HG03558 (cell line): ENCODE data around the gene AP1AR.
"Not testable (repeated sequence)": the region's sequence is repeated elsewhere in the genome, so short reads cannot be mapped to it uniquely, and the experiment has no call there.

Source experiments
- ATAC-seq: cut with Tn5 transposase; IDR thresholded peaks from one replicate; pipeline ENCODE4 v1.9.1; 2021; ENCODE audit warnings: moderate number of reproducible peaks; ENCODE audit not compliant: unreplicated experiment; ENCODE audit errors: extremely low read depth

AP1AR gene

DNA sequence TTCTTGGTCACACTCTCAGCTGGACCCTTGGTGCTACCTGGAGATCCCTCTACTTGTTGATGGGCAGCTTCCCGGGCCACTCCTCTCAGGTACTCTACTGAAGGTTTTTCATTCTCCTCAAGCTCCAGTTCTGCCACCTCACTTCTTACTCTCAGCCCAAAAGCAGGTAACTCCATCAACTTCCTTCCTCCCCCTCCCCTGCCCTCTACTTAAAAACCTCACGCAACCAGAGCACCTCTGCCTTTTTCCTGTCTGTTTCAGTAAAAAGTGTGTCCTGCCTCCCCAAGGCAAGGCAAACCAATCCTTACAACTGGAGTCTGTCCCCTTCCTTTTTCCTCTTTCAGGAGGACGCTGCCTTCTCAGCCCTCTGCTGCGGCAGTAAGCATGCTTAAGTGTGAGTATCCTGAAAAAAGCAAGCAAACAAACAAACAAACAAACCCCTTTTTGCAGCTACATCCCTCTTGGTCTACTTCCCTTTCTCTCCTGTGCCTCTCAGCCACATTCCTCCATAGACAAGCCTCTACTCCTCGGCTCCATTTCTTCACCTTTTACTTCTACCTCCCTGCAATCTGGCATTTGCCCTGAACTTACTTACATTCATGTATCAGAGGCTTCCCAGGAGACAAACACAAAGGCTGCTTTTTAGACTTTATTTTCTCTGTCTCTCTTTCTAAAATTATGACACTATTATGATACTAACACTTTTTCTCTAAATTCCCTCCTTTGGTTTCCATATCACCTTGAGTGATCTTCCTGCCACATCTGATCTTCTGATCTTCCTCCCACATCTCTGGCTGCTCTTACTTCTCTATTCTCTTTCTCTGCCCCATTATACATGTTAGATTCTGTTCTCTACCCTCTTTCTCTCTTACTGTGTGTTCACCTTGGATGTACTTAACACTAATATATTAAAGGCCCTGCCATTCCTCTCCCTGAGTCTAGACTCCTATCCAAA is 71.0 kb downstream of the AP1AR start:
- no peak for ATAC-seq

DNA sequence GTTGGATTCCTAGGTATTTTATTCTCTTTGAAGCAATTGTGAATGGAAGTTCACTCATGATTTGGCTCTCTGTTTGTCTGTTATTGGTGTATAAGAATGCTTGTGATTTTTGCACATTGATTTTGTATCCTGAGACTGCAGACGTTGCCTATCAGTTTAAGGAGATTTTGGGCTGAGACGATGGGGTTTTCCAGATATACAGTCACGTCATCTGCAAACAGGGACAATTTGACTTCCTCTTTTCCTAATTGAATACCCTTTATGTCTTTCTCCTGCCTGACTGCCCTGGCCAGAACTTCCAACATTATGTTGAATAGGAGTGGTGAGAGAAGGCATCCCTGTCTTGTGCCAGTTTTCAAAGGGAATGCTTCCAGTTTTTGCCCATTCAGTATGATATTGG is 73.9 kb downstream of the AP1AR start:
- not testable (repeated sequence) for ATAC-seq

DNA sequence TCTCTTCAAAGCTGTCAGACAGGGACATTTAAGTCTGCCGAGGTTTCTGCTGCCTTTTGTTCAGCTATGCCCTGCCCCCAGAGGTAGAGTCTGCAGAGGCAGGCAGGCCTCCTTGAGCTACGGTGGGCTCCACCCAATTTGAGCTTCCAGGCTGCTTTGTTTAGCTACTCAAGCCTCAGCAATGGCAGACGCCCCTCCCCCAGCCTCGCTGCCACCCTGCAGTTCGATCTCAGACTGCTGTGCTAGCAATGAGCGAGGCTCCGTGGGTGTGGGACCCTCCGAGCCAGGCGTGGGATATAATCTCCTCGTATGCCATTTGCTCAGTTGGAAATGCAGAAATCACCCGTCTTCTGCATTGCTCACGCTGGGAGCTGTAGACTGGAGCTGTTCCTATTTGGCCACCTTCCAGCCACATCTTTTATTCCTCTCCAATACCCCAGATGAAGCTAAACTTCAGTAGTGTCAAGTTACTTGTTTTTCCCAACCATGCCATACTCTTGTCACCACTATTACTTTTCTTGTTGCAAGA is 77.7 kb downstream of the AP1AR start:
- not testable (repeated sequence) for ATAC-seq

DNA sequence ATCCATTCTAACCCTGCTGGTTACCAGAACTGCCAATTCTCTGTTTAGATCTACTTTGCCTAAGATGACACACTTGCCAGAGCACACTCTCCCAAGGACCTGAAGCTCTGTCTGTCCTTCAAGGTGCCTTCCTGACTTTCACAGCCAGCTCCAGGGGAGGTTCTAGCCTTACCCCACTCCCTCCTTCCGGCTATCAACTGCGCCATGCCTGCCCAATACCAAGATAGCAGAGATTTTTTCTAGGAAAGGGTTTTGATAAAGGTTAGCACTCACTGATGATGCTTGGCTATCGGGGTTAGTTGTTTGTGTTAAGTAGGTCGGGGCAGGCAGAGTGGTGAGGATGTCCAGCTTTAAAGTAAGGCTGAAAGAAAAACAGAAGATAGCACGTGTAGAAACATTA is 79.9 kb downstream of the AP1AR start:
- ATAC-seq = no peak

DNA sequence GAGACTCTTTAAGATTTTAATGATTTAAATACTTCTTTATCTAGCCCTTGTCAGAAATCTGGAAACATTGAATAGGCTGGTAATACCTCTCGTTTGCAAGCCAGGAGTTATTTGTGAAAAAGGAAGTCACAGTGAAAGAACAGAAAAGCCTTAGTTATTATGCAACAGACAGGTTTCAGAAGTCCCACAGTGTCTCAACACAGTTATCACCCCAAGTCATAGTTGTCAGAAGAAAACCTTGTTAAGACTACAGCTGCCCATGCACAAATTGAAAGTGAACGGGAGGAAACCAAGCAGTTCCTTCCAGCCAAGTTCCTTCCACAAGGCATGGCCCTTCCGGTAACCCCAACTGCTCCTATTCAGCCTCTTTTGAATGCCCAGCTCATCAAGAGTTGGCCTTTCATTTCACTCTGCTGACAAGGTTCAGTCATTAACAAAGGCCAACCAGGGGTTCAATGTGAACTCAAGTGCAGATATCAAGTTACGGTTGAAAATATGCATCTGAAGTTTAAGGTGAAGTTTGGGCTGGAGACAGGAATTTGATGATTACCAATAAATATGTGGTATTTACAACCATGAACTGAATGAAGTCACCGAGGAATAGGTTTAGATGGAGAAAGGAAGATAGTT is 81.1 kb downstream of the AP1AR start:
- peak; percentile 94 for ATAC-seq

DNA sequence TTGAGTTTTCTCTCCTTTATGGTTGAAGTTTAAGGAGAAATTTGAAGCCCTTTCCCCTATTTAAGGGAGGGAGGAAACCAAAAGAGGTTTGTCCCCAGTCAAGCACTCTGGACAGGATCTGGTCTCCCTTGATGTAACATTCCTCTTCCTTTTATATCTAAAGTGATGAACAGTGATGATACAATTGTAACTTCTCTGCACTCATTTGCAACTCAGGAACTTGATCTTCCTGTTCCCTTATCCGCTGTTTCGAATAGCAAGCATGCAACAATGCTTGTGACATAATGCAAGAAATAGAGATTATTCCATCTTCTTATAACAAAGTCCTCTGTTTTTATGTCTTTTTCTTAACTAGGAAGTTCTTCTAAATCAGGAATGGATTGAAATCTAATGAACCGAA is 83.9 kb downstream of the AP1AR start:
- ATAC-seq = no peak

DNA sequence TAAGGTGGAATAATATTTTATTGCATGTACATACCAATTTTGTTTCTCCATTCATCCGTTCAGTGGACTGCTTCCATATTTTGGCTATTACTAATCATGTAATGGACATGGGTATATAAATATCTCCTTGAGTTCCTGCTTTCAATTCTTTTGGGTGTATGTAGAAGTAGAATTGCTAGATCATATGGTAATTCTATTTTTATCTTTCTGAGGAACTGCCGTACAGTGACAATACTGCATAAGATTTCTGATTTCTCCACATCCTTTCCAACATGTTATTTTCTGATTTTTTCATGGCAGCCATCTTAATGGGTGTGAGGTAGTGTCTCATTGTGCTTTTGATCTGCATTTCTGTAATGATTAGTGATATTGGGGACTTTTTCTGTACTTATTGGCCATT is 84.8 kb downstream of the AP1AR start:
- ATAC-seq = no peak

DNA sequence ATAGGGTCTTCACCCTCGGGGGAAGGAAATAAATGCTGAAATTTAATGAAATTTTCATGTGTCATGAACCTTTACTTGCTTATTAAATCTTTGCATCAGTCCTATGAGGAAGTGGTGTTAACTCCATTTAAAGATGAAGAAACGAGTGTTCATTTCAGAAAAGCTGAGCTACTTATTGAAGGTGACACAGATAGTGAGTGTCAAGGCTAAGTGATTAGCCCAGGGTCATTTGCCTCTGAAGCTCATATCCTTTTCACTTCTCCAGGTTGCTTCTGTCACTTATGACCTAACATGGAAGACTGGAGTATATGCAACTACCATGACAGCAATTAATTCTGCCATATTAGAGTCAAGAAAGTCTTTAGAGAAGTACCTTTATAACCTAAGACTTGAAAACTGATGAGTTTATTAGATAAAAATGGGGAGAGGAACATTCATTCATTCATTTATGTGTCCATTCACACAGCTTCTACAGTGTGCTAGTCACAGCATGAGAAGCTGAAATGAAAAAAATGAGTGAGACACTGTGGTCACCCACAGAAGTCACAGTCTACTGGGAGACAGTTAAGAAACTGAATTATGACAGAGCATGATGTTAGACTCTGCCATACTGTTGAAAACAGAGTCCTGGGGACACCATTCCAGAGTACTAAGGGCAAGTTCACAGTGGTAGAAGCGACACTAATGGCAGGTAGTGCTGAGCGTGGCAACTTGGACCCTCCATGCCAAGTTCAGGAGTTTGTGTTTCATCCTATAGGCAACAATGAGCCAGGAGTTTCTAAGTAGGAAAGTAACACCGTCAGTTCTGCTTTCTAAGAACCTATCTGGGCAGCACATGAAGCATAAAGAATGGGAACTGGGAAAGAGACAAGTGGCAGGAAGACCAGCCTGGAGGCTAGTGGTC is 86.9 kb downstream of the AP1AR start:
- ATAC-seq = peak; percentile 97
